Right lobe of liver (tissue), 4 donors: Measurements from ENCODE around the gene MUC5B.

Experiments
- CTCF ChIP-seq, 4 donors: fragments of 200-600 bp in 3 of 4; fragments of 450-650 bp in 1 of 4; IDR thresholded peaks; one replicate each; pipeline versions ENCODE4 v1.5.1 to v1.8.0; 2016 to 2022; ENCODE audit warnings: antibody characterized with exemption in 4 of 4, mild to moderate bottlenecking in 2 of 4
- POLR2A ChIP-seq: fragments of 450-650 bp; IDR thresholded peaks from one replicate; pipeline ENCODE4 v1.6.1; 2017; ENCODE audit warnings: antibody characterized with exemption, mild to moderate bottlenecking
- donor health status: DM: no; HTN: no; CAD: no.
- donor health status: DM: no; HTN: no; CAD: no.
- donor health status: DM: no; HTN: yes; CAD: no.

DNA sequence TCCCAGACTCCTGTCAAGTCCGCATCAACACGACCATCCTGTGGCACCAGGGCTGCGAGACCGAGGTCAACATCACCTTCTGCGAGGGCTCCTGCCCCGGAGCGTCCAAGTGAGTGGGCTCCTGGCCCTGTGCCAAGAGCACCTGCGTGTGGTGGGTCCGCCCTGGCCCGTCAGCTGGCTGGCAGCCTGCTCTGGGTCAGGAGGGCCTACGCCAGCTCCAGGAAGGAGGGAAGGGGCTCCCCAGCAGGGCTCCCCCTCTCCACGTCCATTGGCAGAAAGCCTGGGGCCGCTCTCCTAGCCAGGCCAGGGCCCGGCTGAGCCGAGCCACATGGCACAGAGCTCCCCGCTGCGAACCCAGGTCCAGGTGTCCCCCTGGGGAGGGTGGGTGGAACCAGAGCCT, 37.8 kb downstream of the MUC5B start:
- TF ChIP-seq CTCF (IDR thresholded peaks at IDR 0.05) (no peak), POLR2A (no peak)
